AG04450 (cell line): ENCODE results near the gene ZSCAN5A. TPM values are rescaled to one million over a fixed set of nuclear protein-coding genes. Genes with fewer than 3 reads are reported as not detected.

Source experiments
- CTCF ChIA-PET: fragments of 300-600, 350-600 bp; formaldehyde crosslinking; extraction: SDS; loops from one replicate; lab custom pipeline; 2022; ENCODE audit warnings: antibody characterized with exemption, inconsistent platforms; lab: Charles Lee
- POLR2A ChIA-PET: fragments of 350-600 bp; formaldehyde crosslinking; extraction: SDS; loops from one replicate; lab custom pipeline; 2021; ENCODE audit warnings: antibody characterized with exemption, inconsistent platforms; lab: Yijun Ruan, JAX
- DNase-seq: peaks from one replicate; pipeline ENCODE4 v3.0.0-alpha.2; 2011; ENCODE audit warnings: low read depth, low spot score
- H3K27ac ChIP-seq: one replicate; pipeline ENCODE4 v1.5.1; 2012; ENCODE audit warnings: low read depth, low read length, control low read depth
- H3K27me3 ChIP-seq: one replicate; pipeline ENCODE4 v1.6.0; 2012; ENCODE audit warnings: low read length; ENCODE audit not compliant: control insufficient read depth, insufficient read depth
- H3K4me3 ChIP-seq: 2 replicates; pipeline ENCODE4 v1.5.1; 2011; ENCODE audit warnings: mild to moderate bottlenecking, low read depth, low read length, control low read depth
- H3K9me3 ChIP-seq: 2 replicates; pipeline ENCODE4 v1.5.1; 2012; ENCODE audit warnings: low read length; ENCODE audit not compliant: control insufficient read depth, insufficient read depth
- CTCF ChIP-seq: IDR thresholded peaks from 2 replicates; pipeline ENCODE4 v1.5.1; 2011; ENCODE audit warnings: low read depth, low read length, control low read depth, inconsistent platforms
- polyA plus RNA-seq: library from polyadenylated mRNA; depleted of rRNA; stranded (reverse); fragments of >200 nt; gene quantifications from 2 replicates; pipeline ENCODE4 v1.2.3, GENCODE V29; 2011

Gene ZSCAN5A
- polyA plus RNA-seq, 1 experiment = 3.7 TPM

- no peak for DNase-seq
- H3K4me3 ChIP-seq = no peak overlapping the region
- no peak overlapping the region for H3K27ac ChIP-seq
- POLR2A ChIA-PET = no interaction called here
- CTCF ChIA-PET = interaction anchor here (0.6 kb wide), 1 partner anchor 11 kb away, joined by 4 read pairs; no protein-coding TSS in a partner anchor
- no peaks in the 10 kb centered on the region for H3K9me3 ChIP-seq
- no peak for TF ChIP-seq CTCF
- H3K27me3 ChIP-seq = no peaks in the 10 kb centered on the region
Measured at GRCh38 chr19:56319991-56320390, 5.4 kb upstream of the ZSCAN5A start.

- Histone ChIP-seq H3K4me3 (no peak overlapping the region), H3K27me3 (no peaks in the 10 kb centered on the region), H3K9me3 (no peaks in the 10 kb centered on the region), H3K27ac (no peak overlapping the region)
- no peak for DNase-seq
- TF ChIP-seq CTCF = no peak
- ChIA-PET POLR2A (no interaction called here), CTCF (interaction anchor here (1.0 to 2.7 kb wide), 4 partner anchors 8 to 237 kb away, joined by 5 to 17 read pairs (median 7); no protein-coding TSS in a partner anchor)
Measured at GRCh38 chr19:56317749-56318148, 3.1 kb upstream of the ZSCAN5A start.

- no peak for DNase-seq
- CTCF ChIA-PET = interaction anchor here (2.7 kb wide), 1 partner anchor 17 kb away, joined by 17 read pairs; no protein-coding TSS in a partner anchor
- TF ChIP-seq CTCF = no peak
- Histone ChIP-seq H3K27me3 (no peaks in the 10 kb centered on the region), H3K27ac (no peak overlapping the region), H3K9me3 (no peaks in the 10 kb centered on the region), H3K4me3 (no peak overlapping the region)
- POLR2A ChIA-PET = no interaction called here
Measured at GRCh38 chr19:56316728-56317127, 2.1 kb upstream of the ZSCAN5A start.

- Histone ChIP-seq H3K27me3 (no peaks in the 10 kb centered on the region), H3K4me3 (peak overlapping the region; percentile 95), H3K9me3 (no peaks in the 10 kb centered on the region), H3K27ac (peak overlapping the region; percentile 97)
- TF ChIP-seq CTCF = no peak
- CTCF ChIA-PET = interaction anchor here (1.2 to 4.0 kb wide), 4 partner anchors 18 to 249 kb away, joined by 3 to 33 read pairs (median 14); no protein-coding TSS in a partner anchor
- POLR2A ChIA-PET = interaction anchor here (0.6 to 1.6 kb wide), 6 partner anchors 18 to 1852 kb away, joined by 3 to 7 read pairs (median 4); partner anchors contain the start of gene ZNF787
- DNase-seq = peak; percentile 95
Measured at GRCh38 chr19:56315077-56315828, 614 bp upstream of the ZSCAN5A start.

- Histone ChIP-seq H3K4me3 (peak overlapping the region; percentile 95), H3K27me3 (no peaks in the 10 kb centered on the region), H3K9me3 (no peaks in the 10 kb centered on the region; the same call in 1 of the 2 replicates), H3K27ac (peak overlapping the region; percentile 62)
- DNase-seq = no peak
- POLR2A ChIA-PET = interaction anchor here (0.8 to 1.6 kb wide), 3 partner anchors 19 to 61 kb away, joined by 4 to 7 read pairs (median 4); no protein-coding TSS in a partner anchor
- TF ChIP-seq CTCF = no peak
- CTCF ChIA-PET = interaction anchor here (1.2 to 4.0 kb wide), 3 partner anchors 19 to 237 kb away, joined by 3 to 33 read pairs (median 22); no protein-coding TSS in a partner anchor
Measured at GRCh38 chr19:56314018-56314380, 640 bp downstream of the ZSCAN5A start.
